Breast epithelium (tissue), 3 donors: ENCODE measurements around the gene UBE2D2.

Source experiments
- POLR2A ChIP-seq: fragments of 450-650 bp; IDR thresholded peaks from one replicate; pipeline ENCODE4 v1.6.1; 2016; ENCODE audit warnings: antibody characterized with exemption, mild to moderate bottlenecking, moderate library complexity
- TF ChIP-seq, protein P1 (sequence below), 3 donors: fragments of 450-650 bp; IDR thresholded peaks; one replicate each; pipeline ENCODE4 v1.5.1; 2016 to 2017; ENCODE audit warnings: antibody characterized with exemption in 3 of 3, mild to moderate bottlenecking in 3 of 3, moderate library complexity in 3 of 3

DNA sequence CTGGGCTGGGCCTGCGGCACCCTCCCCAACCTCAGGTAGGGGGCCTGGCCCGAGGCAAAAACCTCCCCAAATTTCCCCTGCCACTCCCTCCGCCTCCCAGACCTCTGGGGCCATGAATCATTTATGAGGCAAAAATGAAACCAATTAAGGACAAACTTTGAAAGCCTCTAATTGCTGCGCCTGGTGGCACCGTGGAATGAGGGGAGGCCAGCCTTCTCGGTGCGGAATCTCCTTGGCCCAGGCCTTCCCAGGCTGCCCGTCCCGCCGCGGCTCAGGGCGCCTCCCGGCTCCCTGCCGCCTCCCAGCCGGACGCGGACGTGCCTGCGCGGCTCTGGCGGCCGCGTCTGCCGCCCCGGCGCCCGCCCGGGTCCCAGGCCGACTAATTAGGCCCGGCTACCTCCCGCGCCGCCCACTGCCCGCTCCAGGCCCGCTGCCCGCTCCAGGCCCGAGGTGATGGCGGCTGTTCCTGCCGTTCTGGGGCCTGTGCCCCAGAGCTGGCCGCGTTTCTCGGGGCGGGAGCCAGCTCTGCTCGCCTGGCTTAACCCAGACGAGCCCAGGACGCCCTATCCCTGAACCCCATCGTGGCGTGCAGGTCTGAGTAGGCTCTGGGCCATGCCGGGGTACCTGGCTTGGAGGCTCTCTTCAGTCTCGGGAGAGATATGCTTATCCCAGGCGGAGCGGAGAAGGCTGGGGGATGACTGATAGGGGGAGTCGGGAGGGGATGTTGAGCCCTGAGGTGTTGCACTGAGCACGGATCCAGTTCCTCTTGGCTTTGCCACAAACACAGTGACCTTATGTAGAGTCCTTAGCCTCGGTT lies 107.1 kb downstream of the UBE2D2 start:
- no peak for TF ChIP-seq POLR2A
- TF ChIP-seq, protein P1, sequence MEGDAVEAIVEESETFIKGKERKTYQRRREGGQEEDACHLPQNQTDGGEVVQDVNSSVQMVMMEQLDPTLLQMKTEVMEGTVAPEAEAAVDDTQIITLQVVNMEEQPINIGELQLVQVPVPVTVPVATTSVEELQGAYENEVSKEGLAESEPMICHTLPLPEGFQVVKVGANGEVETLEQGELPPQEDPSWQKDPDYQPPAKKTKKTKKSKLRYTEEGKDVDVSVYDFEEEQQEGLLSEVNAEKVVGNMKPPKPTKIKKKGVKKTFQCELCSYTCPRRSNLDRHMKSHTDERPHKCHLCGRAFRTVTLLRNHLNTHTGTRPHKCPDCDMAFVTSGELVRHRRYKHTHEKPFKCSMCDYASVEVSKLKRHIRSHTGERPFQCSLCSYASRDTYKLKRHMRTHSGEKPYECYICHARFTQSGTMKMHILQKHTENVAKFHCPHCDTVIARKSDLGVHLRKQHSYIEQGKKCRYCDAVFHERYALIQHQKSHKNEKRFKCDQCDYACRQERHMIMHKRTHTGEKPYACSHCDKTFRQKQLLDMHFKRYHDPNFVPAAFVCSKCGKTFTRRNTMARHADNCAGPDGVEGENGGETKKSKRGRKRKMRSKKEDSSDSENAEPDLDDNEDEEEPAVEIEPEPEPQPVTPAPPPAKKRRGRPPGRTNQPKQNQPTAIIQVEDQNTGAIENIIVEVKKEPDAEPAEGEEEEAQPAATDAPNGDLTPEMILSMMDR (IDR thresholded peaks at IDR 0.05) = no peak
